Stimulated activated CD4-positive, alpha-beta T cell treated with anti-CD3 and anti-CD28 coated beads, Interleukin-4, amount 100 ng/mL, for 24 hours (primary cell): Measurements from ENCODE around the gene TEPSIN.
A peak's percentile ranks its signal among the peaks of the same experiment; 100 is the strongest.
"Not testable (repeated sequence)": the region's sequence is repeated elsewhere in the genome, so short reads cannot be mapped to it uniquely, and the experiment has no call there.

Experiments
- DNase-seq: peaks from one replicate; pipeline ENCODE4 v3.0.0-alpha.2; 2020

The TEPSIN gene

DNA sequence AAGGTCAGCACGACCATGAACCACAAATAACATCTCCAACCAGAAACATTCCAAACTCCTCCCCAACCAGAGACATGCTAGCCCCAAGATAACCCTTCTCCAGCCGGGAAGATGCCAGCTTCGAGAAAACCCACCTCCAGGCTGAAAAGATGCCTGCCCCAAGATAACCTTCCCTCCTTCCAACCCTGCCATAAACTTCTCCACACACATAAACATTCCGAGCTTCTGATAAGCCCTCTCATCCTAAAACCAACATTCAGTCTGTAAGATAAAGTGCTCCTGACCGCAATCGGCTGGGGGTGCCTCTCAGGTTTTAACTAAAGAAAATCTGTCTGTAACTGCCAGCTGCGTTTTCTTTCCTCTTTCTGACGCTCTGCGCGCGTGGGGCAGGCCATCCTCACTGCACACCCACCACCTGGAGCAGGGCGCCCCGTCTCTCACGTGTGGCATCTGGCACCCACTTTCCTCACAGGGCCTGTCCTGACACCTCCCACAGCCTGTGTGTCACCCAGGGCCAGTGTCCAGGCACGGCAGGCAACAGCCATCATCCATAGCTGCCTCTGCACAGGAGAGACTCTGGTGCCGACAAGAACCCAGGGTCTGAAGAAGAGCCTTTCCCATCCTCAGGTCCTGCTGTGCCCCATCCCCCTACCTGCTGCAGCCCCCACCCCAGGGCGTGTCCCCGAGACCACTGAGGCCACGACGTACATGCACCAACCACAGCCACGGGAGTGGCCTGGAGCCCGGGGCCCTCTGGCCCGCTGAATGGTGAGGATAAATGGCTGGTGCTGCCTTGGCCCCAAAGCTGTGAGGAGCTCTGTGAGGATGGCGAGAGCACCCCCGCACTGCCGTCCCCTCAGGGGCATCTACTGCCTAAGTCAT lies 3.7 kb downstream of the TEPSIN start:
- DNase-seq, result no peak

DNA sequence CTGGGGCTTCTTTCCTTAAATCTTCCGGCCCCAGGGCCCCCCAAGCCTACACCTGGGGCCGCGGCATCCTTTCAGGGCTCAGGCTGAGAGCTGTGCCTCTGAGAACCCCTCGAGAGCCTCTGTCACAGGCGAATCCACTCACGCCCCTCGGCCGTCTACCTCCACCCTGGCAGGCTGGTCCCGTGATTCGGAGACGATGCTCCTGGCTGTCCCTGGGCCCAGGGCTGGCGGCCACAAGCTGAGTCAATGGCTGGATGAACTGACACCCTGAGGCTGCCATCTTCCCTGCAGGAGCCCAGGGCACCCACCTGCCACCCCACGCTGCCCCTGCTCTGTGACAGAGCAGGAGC lies 4.4 kb downstream of the TEPSIN start:
- DNase-seq, result no peak

DNA sequence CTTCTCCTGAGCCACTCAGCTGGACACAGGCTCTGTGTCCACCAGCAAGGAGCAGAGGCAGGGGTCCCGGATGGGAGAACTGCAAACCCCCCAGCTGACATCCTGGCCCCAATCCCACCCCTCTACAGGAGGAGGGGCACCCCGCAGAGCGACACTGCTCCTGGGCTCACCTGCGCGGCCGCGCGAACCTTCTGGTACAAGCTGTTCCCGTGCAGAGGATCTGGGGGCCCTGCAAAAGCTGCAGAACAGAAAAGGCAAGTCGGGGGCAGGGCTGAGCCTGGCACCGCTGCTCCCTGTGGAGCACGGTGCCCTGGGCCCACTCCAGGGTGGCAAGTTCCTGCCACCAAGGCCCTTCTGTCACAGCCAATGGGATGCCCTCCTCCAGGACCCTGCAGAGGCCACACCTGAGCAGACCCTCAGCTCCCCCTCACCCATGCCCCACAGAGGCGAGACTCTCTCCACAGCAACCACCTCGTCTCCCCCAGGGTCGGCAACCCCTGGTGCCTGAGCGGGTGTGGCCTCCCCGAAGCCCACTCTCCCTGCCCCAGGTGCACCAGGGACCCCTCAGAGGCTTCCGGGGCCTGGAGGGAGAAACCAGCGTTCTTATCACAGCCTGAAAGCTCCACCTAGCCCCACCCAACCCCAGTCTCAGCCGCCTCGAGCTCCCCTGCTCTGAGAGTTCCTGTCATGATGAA lies 4.9 kb downstream of the TEPSIN start:
- DNase-seq, result no peak

DNA sequence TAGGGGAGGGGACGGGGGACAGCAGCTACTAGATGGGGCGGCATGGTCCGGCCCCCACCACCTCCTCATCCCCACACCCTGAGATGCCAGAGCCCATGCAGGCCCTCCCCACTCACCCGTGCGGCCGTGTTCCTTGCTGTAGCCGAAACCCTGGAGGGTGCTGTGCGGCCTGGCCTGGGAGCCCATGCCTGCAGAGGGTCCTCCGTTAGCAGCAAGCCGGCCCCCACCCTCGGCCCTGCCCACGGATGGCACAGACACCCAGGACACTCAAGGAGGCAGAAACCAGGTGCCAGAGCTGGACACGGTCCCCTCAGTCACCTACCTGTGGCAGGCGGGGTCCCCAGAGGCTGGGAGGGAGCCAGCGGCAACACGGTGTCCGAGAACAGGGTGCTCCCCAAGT lies 5.5 kb downstream of the TEPSIN start:
- no peak for DNase-seq

DNA sequence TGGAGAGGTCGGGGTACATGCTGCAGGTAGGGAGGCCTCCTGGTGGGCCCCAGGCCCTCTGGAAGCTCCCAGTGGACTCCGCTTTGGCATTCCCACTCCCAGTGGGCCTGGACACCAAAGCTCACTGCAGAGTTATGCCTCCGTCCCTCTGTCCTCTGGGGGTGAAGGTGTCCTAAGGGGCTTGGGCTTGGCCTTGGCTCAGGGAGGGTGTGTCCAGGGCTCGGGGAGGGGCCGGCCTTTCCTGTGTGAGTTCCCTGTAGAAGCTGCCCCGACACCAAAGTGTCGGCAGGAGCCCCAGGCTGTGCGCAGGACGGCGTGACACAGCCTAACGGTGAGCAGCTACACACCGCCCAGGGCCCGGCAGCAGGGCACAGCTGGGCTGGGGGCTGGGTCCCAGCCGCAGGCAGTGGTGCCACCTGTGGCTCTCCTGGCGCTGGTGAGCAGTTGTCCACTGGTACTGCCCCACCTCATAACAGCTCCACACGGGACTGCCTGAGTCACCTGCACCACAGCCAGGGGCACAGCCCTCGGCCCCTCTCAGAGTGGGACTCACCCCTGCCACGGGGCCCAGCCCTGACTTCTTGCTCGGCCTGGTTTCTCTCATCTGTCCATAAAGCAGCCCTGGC lies 6.1 kb downstream of the TEPSIN start:
- DNase-seq, result no peak

DNA sequence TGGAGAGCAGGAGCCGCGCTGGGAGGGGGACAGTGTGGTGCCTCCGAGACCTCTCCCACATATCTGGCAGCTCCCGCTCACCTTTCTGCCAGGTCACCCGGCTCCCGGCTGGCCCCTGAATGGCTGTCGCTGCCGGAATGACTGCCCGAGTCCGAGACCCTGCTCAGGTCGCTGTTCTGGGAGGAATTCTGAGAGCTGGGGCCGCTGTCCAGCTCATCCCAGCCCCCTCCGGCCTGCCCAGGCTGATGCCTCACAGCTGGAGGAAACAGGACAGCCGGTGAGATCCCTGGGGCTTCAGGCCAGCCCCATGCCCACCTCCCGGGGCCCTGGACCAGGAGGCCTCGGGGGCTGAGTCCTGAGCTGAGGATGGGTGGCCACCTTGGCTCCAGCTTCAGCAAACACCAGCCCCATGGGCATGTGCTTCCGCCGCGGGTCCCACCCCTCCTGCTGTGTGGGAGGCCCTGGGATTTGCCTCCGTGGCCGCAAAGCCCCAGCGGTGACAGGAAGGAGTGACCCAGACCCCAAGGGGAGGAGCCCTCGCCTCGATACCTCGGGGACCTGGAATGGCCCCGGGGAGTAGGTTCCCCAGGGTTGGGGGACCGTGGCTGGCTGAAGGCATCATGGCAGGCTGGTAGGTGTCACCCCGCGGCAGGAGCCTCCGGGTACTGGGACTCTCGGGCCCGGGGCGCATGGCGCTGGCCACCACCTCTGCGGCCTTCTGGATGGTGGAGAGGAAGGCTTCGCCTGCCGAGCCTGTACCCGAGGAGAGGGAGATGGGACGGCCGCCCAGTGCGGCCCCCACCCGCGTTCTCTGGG lies 6.9 kb downstream of the TEPSIN start:
- no peak for DNase-seq

DNA sequence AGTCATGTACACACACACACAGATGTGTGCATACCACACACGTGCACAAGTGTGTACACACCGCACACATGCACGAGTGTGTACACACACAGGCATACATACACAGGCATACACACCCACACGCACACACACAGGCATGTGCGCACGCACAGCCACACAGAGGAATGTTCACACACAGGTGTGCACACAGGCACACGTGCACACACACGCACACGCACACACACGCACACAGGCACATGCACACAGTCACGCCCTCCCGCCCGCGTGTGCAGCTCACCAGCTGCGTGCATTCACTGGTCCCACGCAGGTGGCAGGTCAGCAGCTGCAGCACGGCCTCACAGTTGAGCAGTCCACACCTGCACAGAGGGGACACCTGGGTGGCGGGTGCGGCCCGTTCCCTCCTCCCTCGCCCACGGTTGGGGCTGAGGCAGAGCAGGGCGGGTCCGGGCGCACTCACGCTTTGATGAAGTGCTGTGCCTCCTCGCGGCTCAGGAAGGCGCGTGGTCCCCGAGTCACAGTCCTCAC lies 7.7 kb downstream of the TEPSIN start:
- no peak for DNase-seq

DNA sequence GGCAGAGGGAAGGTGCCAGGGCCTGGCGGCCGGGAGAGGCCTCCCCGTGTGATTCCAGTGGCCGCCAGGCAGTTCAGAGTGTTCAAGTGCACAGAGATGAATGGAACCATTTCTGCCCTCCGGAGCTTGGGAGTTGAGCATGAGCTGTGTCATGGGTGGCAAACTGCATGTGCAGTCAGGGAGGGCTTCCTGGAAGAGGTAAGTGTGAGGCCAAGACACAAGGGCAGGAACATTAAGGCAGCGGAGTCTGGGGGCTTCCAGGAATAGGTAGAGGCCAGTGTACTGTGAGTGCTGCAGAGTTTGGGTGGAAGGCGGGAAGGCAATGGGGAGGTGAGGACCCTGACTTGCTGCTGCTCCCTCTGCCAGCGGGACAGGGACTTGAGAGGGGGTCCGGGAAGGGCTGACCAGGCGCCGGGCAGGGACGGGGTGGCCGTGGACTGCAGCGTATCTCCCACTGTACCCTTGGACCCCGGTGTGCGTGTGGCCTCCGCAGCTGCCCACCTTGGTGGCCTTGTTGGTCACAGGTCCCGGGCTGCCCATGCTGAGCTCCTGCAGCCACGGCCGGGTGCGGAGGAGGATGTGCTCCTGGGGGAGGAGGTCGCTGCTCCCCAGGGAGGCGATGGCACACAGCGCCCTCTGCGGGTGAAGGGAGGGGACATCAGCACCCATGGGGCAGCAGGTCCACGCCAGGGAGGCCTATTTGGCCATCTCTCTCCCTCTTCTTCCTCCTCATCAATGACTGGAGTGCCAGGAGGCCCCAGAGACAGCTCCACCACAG lies 8.6 kb downstream of the TEPSIN start:
- DNase-seq, result no peak

DNA sequence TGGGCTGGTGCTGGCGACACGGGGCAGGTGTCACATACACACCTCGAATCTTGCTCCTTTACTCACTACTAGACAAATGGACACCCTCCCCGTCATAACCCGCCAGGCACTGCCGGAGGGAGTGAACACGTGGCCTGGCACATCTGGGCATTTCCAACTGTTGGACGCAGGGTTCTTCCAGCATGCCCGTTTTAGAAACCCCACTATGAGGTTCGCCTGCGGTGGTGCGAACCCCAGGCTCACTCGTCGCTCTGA lies 9.3 kb downstream of the TEPSIN start:
- DNase-seq, result no peak

DNA sequence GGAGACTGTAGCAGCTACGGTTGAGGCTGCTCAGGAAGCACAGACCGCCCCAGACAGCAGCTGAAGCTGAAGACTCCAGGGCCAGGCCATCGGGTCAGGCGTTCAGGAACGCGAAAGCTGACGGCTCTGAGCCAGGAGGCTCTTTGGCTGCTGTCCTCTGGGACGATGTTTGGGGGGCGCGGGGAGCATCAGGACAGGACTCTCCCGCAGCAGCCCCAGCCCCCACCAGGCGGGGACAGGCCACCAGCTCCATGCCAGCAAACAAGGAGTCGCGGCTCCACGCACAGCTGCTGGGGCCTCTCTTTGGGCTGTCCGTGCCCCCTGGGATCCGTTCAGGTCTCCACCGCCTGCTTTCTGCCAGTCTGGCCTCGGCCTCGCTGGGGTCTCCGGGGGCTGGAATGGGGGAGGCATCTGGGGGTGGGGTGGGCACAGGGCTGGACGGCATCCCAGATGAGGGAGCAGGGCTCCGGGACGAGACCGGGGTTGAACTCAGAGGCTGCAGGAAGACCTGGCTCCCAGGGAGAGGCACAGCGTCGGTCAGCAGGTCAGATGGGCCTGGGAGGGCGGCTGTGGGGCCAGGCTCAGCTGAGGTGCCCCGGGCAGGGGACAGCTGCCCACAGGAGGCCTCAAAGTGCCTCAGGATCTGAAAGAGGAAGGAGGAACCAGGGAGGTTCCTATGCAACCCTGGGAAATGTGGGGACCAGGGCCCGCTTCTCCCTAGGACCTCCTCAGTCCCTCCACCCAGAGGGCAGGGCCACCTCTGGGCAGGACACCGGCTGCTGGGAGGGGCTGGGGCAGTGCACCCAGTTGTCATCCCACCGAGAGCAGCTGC lies 9.8 kb downstream of the TEPSIN start:
- DNase-seq, result no peak

DNA sequence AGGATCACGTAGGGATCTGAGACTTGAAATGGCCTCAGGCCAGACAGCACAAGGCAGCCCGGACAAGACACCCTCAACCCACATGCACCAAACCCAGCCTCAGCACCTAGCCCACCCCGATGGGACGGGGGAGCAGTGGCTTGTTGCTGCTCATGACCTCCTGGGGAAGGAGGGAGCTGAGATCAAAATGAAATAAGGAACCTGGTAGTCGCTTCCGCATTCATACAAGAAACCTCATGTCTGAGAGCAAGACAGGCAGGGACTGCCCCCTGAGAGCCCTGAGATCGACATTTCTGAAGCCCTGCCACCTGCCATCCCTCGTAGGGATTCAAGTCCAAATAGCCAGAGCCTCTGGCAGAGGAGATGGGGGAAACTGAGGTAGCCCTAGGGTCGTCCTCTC lies 10.4 kb downstream of the TEPSIN start:
- no peak for DNase-seq

DNA sequence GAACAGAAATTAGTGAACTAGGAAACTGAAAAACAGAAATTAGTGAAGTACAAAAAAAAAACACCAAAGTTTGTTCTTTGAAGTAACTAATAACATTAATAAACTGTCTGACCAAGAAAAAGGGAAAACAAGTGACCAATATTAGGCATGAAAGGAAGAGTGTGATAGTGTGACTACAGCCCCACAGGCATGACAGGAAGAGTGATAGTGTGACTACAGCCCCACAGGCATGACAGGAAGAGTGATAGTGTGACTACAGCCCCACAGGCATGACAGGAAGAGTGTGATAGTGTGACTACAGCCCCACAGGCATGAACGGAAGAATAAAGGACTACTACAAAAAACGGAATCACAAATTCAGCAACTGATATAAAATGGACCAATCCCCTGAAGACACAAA lies 11.2 kb downstream of the TEPSIN start:
- DNase-seq, result not testable (repeated sequence)

DNA sequence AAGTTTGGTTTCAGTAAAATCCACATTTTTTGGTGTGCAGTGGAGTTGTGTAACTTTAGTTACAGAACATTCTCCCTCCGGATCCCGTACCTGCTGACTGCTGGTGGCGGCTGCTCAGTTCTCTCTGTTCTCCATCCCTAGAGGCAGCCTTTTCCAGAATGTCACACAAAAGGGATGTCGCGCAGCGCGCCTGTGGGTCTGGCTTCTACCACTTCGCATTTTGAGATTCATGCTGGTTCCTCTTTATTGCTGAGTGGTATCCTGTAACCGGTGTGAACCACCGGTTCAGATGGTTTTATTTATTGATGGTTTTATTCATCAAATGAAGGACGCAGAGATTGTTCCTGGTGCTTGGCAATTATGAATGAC lies 15.1 kb downstream of the TEPSIN start:
- DNase-seq, result no peak

DNA sequence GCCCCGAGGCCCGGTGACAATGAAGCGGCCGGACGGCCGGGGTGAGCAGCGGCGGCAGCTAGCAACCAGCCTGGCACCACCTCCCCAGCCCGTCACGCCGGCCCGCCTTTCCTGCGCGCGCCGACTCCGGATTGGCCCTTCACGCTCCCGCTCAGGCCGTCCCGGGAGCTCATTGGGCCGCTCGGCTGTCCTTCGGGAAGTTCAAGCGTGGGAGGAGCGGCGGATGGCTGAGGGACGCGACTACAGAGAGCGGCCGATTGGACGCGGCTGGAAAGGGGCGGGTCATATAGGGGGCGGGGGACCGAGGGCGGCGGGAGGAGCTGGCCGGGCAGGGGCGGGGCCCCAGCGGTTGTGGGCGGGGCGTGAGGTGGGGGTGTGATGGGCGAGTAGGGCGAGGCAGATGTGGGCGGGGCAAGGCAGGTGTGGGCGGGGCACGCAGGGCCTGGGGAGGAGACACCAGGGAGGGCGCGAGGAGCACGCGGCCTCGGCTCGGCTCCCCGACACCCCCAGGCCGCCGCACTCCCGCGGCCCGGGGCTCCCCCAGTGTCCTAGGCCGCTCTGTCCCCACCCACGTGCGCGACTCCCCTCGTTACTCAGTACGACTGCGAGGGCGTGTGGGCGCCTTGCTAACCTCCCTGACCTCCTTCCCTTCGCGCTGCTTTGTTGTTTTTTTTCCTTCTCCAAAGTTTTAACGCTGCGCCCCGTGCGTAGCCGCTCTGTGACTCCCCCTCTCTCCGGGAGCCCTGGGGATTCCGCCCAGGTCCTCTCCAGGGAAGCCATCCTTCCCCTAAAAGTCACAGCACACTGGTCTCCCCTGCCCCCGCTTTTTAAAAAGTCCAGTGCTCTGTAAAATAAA lies 15.7 kb downstream of the TEPSIN start, which contains the start of gene CEP131:
Gene CEP131 (minus strand): TSS at position 60 of the 856 bp plus-strand sequence. CDS start 2,909 bp downstream, outside the sequence.
- DNase-seq, result peak; percentile 99

DNA sequence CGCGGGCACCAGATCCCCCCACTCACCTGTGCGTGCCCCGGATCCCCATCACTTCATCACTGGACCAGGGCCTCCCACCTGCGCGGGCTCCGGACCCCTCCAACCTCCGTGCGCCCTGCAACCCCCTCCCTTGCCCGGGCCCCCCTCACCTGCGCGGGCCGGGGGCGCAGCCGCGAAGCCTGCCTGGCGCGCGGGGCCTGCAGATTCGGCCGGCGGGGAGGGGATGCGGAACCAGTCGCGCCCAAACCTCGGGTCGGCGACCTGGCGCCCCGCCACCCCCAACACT lies 16.3 kb downstream of the TEPSIN start:
- DNase-seq, result no peak

DNA sequence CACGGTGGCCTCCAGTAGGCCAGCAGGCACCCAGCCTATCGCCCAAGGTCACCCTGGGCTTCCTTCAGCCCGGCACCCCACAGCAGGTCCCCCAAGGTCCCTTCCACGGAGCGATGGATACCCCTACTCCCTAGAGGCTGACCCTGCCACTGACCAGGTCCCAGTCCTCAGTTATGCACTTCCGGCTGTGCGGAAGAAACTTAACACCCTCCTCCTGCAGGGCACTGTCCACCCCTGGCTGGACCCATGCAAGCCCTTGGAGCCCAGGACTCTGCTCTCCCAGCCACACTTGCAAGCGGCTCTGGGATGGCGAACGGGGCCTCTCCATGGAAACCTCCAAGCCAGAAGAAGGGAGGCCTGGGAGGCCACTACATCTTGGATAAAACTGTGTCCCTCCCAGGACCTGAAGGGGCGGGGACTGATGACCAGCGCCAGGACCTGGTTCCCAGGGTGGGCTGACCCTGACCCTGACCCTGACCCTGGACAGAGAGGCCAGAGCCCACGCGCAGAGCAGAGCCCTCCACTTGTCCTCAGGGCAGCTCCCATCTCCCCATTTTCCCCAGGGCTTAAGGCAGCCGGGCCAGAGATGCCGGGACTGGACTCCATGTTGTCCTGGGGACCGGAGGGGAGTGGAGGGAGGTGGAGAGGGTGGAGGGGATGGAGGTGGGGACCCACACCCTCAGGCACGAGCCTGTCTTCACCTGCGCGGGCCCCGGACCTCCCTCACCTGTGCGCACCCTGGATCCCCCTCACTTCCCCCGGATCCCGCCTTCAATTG lies 16.8 kb downstream of the TEPSIN start:
- no peak for DNase-seq

DNA sequence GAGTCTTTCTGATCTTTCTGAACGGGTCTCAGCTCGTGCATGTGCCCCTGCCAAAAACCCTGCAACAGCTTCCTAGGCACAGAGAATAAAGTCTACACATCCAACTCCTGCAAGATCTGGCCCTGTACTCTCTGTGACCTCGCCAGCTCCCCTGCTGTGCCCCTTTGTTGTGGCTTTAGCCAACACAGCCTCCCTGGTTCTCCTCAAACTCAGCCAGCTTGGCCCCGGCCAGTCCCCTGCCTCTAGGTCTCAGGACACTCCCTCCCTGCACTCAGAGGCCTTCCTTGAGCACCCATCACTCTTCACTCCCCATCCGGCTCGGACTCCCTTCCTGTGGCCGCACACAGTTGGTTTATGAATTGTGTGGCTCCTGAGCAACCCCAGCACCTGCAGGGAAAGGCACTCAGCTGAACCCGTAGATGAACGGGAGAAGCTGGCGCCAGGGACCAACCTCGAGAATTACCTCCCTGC lies 17.4 kb downstream of the TEPSIN start:
- no peak for DNase-seq

DNA sequence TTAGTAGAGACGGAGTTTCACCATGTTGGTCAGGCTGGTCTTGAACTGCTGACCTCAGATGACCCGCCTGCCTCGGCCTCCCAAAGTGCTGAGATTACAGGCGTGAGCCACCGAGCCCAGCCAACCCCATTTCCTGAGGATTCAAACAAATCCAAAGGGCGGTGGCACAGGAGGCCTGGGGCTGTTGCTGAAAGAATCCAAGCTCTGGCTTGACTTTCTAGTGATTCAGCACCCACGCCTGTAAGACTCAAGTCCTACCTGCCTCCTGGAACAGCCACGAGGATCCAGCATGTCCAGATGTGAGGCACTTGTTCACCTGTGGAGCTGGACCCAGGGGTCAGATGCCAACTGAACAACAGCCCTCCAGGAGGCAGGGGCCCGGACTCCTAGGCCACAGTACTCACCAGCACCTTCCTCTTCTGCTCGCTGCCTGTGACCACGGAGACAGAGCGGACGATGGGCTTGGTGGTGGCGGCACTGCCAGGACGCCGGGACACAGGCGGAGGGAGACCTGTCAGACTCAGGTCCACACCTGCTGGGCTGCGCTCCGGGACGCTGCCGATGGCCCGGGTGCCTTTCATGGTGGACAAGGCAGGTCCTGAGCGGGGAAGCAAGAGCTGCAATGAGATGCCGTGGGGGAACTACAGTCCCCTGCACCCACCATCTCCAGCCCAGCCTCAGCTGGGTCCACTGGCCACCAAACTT lies 19.2 kb downstream of the TEPSIN start:
- DNase-seq, result no peak

DNA sequence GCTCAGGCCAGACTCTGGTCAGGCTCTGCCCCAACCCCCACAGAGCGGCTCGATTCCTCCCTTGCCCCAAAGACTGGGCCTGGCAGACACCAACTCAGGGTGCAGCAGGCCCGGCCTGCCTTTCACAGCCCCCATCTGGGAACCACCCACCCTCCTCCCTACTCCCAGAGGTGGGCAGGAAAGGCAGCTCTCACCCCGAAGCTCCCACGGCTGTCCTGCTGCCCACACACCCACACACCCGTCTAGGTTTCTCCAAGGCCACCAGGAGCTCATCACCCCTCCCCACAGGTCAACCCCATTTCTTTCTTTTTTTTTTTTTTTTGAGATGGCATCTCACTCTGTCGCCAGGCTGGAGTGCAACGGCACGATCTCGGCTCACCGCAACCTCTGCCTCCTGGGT lies 19.9 kb downstream of the TEPSIN start:
- no peak for DNase-seq
